Activated CD4-positive, alpha-beta T cell treated with anti-CD3 and anti-CD28 coated beads, Interleukin-2, amount 10 ng/mL, durations not matched to agents 24 days and 14 days (primary cell): ENCODE measurements around the gene EXD2. TPM values are rescaled to one million over a fixed set of nuclear protein-coding genes. Genes with fewer than 3 reads are reported as not detected.
"Not testable (repeated sequence)": the region's sequence is repeated elsewhere in the genome, so short reads cannot be mapped to it uniquely, and the experiment has no call there.

ENCODE experiments used
- DNase-seq: peaks from one replicate; pipeline ENCODE4 v3.0.0; 2022
- H3K27ac Mint-ChIP-seq: one replicate; pipeline ENCODE4 v1.8.0; 2022; ENCODE audit warnings: mild to moderate bottlenecking, mixed read lengths
- H3K27me3 Mint-ChIP-seq: one replicate; pipeline ENCODE4 v1.8.0; 2022; ENCODE audit warnings: mixed read lengths
- H3K36me3 Mint-ChIP-seq: one replicate; pipeline ENCODE4 v1.8.0; 2022; ENCODE audit warnings: low read depth, mild to moderate bottlenecking, mixed read lengths
- H3K4me1 Mint-ChIP-seq: one replicate; pipeline ENCODE4 v1.8.0; 2021; ENCODE audit warnings: mixed read lengths
- H3K4me3 Mint-ChIP-seq: one replicate; pipeline ENCODE4 v1.8.0; 2022; ENCODE audit warnings: mild to moderate bottlenecking, moderate library complexity, mixed read lengths
- H3K9me3 Mint-ChIP-seq: one replicate; pipeline ENCODE4 v1.8.0; 2021; ENCODE audit warnings: mixed read lengths
- intact Hi-C: fragments of 100-400 bp; cut with micrococcal nuclease; formaldehyde crosslinking; loops from one replicate; pipeline ENCODE4 v1.15.1; 2023
- total RNA-seq: library from RNA; stranded (reverse); gene quantifications from 2 replicates; pipeline ENCODE4 v1.2.3, GENCODE V29; 2022

Gene EXD2
- total RNA-seq, 1 donor from 2014 or later: 6.3 TPM

GRCh38 chr14:69266572-69267345 lies 75.5 kb downstream of the EXD2 start:
- Mint-ChIP-seq H3K36me3 (no peaks in the 10 kb centered on the region), H3K27me3 (peaks cover 35% of the 10 kb centered on the region), H3K4me1 (no peaks in the 10 kb centered on the region), H3K4me3 (no peak overlapping the region), H3K27ac (no peak overlapping the region), H3K9me3 (no peaks in the 10 kb centered on the region)
- DNase-seq: no peak
- intact Hi-C loops: no loop called here

- Mint-ChIP-seq H3K27ac (no peak overlapping the region), H3K4me1 (no peaks in the 10 kb centered on the region), H3K9me3 (no peaks in the 10 kb centered on the region), H3K27me3 (peaks cover 27% of the 10 kb centered on the region), H3K36me3 (no peaks in the 10 kb centered on the region), H3K4me3 (no peak overlapping the region)
- intact Hi-C loops: no loop called here
- DNase-seq: no peak
Observed at GRCh38 chr14:69267492-69267891, 76.2 kb downstream of the EXD2 start.

GRCh38 chr14:69268223-69268622 lies 76.9 kb downstream of the EXD2 start:
- H3K9me3 Mint-ChIP-seq: no peaks in the 10 kb centered on the region
- DNase-seq: no peak
- H3K4me1 Mint-ChIP-seq: no peaks in the 10 kb centered on the region
- no peak overlapping the region for H3K27ac Mint-ChIP-seq
- H3K36me3 Mint-ChIP-seq: no peaks in the 10 kb centered on the region
- H3K4me3 Mint-ChIP-seq: no peak overlapping the region
- peaks cover 26% of the 10 kb centered on the region for H3K27me3 Mint-ChIP-seq
- intact Hi-C loops: no loop called here

GRCh38 chr14:69268763-69269162 lies 77.5 kb downstream of the EXD2 start:
- H3K4me3 Mint-ChIP-seq: no peak overlapping the region
- intact Hi-C loops: no loop called here
- no peak overlapping the region for H3K27ac Mint-ChIP-seq
- H3K36me3 Mint-ChIP-seq: no peaks in the 10 kb centered on the region
- no peaks in the 10 kb centered on the region for H3K4me1 Mint-ChIP-seq
- no peaks in the 10 kb centered on the region for H3K9me3 Mint-ChIP-seq
- DNase-seq: no peak
- peaks cover 25% of the 10 kb centered on the region for H3K27me3 Mint-ChIP-seq

- Mint-ChIP-seq H3K36me3 (no peaks in the 10 kb centered on the region), H3K9me3 (no peaks in the 10 kb centered on the region), H3K27ac (no peak overlapping the region), H3K27me3 (peaks cover 20% of the 10 kb centered on the region), H3K4me3 (no peak overlapping the region), H3K4me1 (no peaks in the 10 kb centered on the region)
- intact Hi-C loops: no loop called here
- no peak for DNase-seq
Observed at GRCh38 chr14:69269381-69269780, 78.1 kb downstream of the EXD2 start.

- Mint-ChIP-seq H3K4me1 (no peaks in the 10 kb centered on the region), H3K4me3 (no peak overlapping the region), H3K27ac (no peak overlapping the region), H3K27me3 (peaks cover 22% of the 10 kb centered on the region), H3K9me3 (no peaks in the 10 kb centered on the region), H3K36me3 (no peaks in the 10 kb centered on the region)
- intact Hi-C loops: no loop called here
- no peak for DNase-seq
Observed at GRCh38 chr14:69270097-69270496, 78.8 kb downstream of the EXD2 start.

- H3K27ac Mint-ChIP-seq: no peak overlapping the region
- no peak for DNase-seq
- no peak overlapping the region for H3K4me3 Mint-ChIP-seq
- intact Hi-C loops: no loop called here
- no peaks in the 10 kb centered on the region for H3K4me1 Mint-ChIP-seq
- H3K9me3 Mint-ChIP-seq: no peaks in the 10 kb centered on the region
- peaks cover 17% of the 10 kb centered on the region for H3K27me3 Mint-ChIP-seq
- H3K36me3 Mint-ChIP-seq: no peaks in the 10 kb centered on the region
Observed at GRCh38 chr14:69270795-69271708, 79.8 kb downstream of the EXD2 start.

GRCh38 chr14:69274321-69274720 lies 83.0 kb downstream of the EXD2 start:
- H3K4me3 Mint-ChIP-seq: no peak overlapping the region
- intact Hi-C loops: no loop called here
- H3K4me1 Mint-ChIP-seq: no peaks in the 10 kb centered on the region
- no peaks in the 10 kb centered on the region for H3K9me3 Mint-ChIP-seq
- no peak overlapping the region for H3K27ac Mint-ChIP-seq
- H3K36me3 Mint-ChIP-seq: no peaks in the 10 kb centered on the region
- peaks cover 19% of the 10 kb centered on the region for H3K27me3 Mint-ChIP-seq
- no peak for DNase-seq

- Mint-ChIP-seq H3K4me3 (no peak overlapping the region), H3K27ac (no peak overlapping the region), H3K4me1 (no peaks in the 10 kb centered on the region), H3K27me3 (peaks cover 23% of the 10 kb centered on the region), H3K36me3 (no peaks in the 10 kb centered on the region), H3K9me3 (no peaks in the 10 kb centered on the region)
- intact Hi-C loops: no loop called here
- no peak for DNase-seq
Observed at GRCh38 chr14:69275331-69275730, 84.0 kb downstream of the EXD2 start.

- DNase-seq, intact Hi-C loops, H3K9me3 Mint-ChIP-seq, H3K36me3 Mint-ChIP-seq, H3K4me3 Mint-ChIP-seq, H3K27ac Mint-ChIP-seq, H3K4me1 Mint-ChIP-seq: not testable (repeated sequence)
- H3K27me3 Mint-ChIP-seq: peaks cover 23% of the 10 kb centered on the region
Observed at GRCh38 chr14:69277356-69277755, 86.1 kb downstream of the EXD2 start.

- intact Hi-C loops: no loop called here
- Mint-ChIP-seq H3K9me3 (no peaks in the 10 kb centered on the region), H3K36me3 (no peaks in the 10 kb centered on the region), H3K4me1 (no peaks in the 10 kb centered on the region), H3K27me3 (peaks cover 9% of the 10 kb centered on the region), H3K4me3 (no peak overlapping the region), H3K27ac (no peak overlapping the region)
- DNase-seq: no peak
Observed at GRCh38 chr14:69280746-69281291, 89.5 kb downstream of the EXD2 start.

GRCh38 chr14:69281450-69282169 lies 90.3 kb downstream of the EXD2 start:
- H3K4me1 Mint-ChIP-seq: no peaks in the 10 kb centered on the region
- no peaks in the 10 kb centered on the region for H3K9me3 Mint-ChIP-seq
- no peak overlapping the region for H3K27ac Mint-ChIP-seq
- H3K36me3 Mint-ChIP-seq: no peaks in the 10 kb centered on the region
- H3K4me3 Mint-ChIP-seq: no peak overlapping the region
- DNase-seq: no peak
- intact Hi-C loops: no loop called here
- peaks cover 9% of the 10 kb centered on the region for H3K27me3 Mint-ChIP-seq

- intact Hi-C loops: no loop called here
- Mint-ChIP-seq H3K9me3 (no peaks in the 10 kb centered on the region), H3K27ac (no peak overlapping the region), H3K36me3 (no peaks in the 10 kb centered on the region), H3K4me3 (no peak overlapping the region), H3K27me3 (peaks cover 7% of the 10 kb centered on the region), H3K4me1 (no peaks in the 10 kb centered on the region)
- DNase-seq: no peak
Observed at GRCh38 chr14:69282448-69282847, 91.2 kb downstream of the EXD2 start.
